ENCODE data around the gene HDAC4. TPM values are rescaled to one million over a fixed set of nuclear protein-coding genes. Genes with fewer than 3 reads are reported as not detected.

Gene HDAC4
- total and polyA plus RNA-seq, 2 of the 4 experiments (the other 2 are of a cell fraction): 4.1 to 7.2 TPM

- no peak overlapping the region for H2BK20ac ChIP-seq (ENCODE audit: low read depth, low read length)
- no peak overlapping the region for H3K4me3 ChIP-seq (ENCODE audit: insufficient read depth, low read depth, low read length)
- H2BK15ac ChIP-seq (ENCODE audit: low read depth, low read length): no peak overlapping the region
- H2AK5ac ChIP-seq (ENCODE audit: low read depth, low read length): no peak overlapping the region
- no peaks in the 10 kb centered on the region for H3K9me3 ChIP-seq (ENCODE audit: control insufficient read depth, insufficient read depth, low read length)
- no peak overlapping the region for H3K9ac ChIP-seq (ENCODE audit: low read depth, low read length)
- H2BK120ac ChIP-seq (ENCODE audit: low read depth, low read length): no peak overlapping the region
- peaks cover 20% of the 10 kb centered on the region for H4K20me1 ChIP-seq (ENCODE audit: insufficient read depth, low read length)
- 94 to 100% methylated on average over 1 to 3 of the region's 9 CpGs for WGBS, 2 experiments (ENCODE audit: extremely low coverage in 2 of 2, insufficient read length in 1 of 2)
- no peak overlapping the region for H3K18ac ChIP-seq (ENCODE audit: low read depth, low read length)
- peaks cover 31% of the 10 kb centered on the region for H3K4me1 ChIP-seq (ENCODE audit: control insufficient read depth, insufficient read depth, low read length)
- H4K8ac ChIP-seq (ENCODE audit: low read depth in 2 of 2, low read length in 2 of 2): no peak overlapping the region
- H2AFZ ChIP-seq (replicated peaks; ENCODE audit: low read length, poor library complexity): no peak overlapping the region
- peaks cover 26 to 56% of the 10 kb centered on the region in 2 experiments for H3K79me1 ChIP-seq (ENCODE audit: low read depth in 1 of 2, low read length in 2 of 2)
- in situ Hi-C loops (cut with MboI; ENCODE audit: low sequenced_read_pairs) (no loop called here), intact Hi-C loops (cut with micrococcal nuclease) (loop anchor here (10.0 kb wide), 1 partner anchor 174 kb away; no protein-coding TSS in a partner anchor), dilution Hi-C loops (cut with HindIII; ENCODE audit: low sequenced_read_pairs, unreplicated experiment) (no loop called here)
- H4K5ac ChIP-seq (ENCODE audit: low read depth, low read length): no peak overlapping the region
- H3K56ac ChIP-seq (ENCODE audit: extremely low read depth, insufficient read depth, low read length): no peak overlapping the region
- POLR2A ChIA-PET (ENCODE audit: unreplicated experiment): interaction anchor here (0.6 kb wide), 1 partner anchor 362 kb away, joined by 4 read pairs; no protein-coding TSS in a partner anchor
- no peak for TF ChIP-seq BHLHE40 (IDR thresholded peaks at IDR 0.05; ENCODE audit: low read depth, low read length)
- no peak for TF ChIP-seq ELK1 (IDR thresholded peaks at IDR 0.05; ENCODE audit: borderline replicate concordance, low read depth, low read length)
- TF ChIP-seq, protein P1, sequence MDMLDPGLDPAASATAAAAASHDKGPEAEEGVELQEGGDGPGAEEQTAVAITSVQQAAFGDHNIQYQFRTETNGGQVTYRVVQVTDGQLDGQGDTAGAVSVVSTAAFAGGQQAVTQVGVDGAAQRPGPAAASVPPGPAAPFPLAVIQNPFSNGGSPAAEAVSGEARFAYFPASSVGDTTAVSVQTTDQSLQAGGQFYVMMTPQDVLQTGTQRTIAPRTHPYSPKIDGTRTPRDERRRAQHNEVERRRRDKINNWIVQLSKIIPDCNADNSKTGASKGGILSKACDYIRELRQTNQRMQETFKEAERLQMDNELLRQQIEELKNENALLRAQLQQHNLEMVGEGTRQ (IDR thresholded peaks at IDR 0.05; ENCODE audit: low read depth, low read length): no peak
- TF ChIP-seq CHD1 (IDR thresholded peaks at IDR 0.05; ENCODE audit: low read depth, low read length): no peak
- TF ChIP-seq CTCF (conservative IDR thresholded peaks at IDR 0.05; ENCODE audit: low read depth, low read length): no peak
- no peak overlapping the region for H2BK5ac ChIP-seq (ENCODE audit: low read depth, low read length, poor library complexity, severe bottlenecking)
- no peaks in the 10 kb centered on the region for H3K27me3 ChIP-seq (ENCODE audit: control insufficient read depth, insufficient read depth, low read length)
- H3K4me2 ChIP-seq (ENCODE audit: low read depth, low read length): no peak overlapping the region
- H3K27ac ChIP-seq (ENCODE audit: insufficient read depth, low read length): no peak overlapping the region
- CTCF ChIA-PET: no interaction called here
- DNase-seq: no peak
- ATAC-seq (ENCODE audit: low read depth): no peak
- peaks cover 11% of the 10 kb centered on the region for H3K9me1 ChIP-seq (ENCODE audit: insufficient read depth, low read length)
- H3K14ac ChIP-seq (replicated peaks; ENCODE audit: low read depth, low read length): no peak overlapping the region
- BruUV-seq (replicated peaks): no TSS peak
- H3K23ac ChIP-seq (ENCODE audit: low read depth, low read length): no peak overlapping the region
- no peak overlapping the region for H4K91ac ChIP-seq (ENCODE audit: insufficient read depth, low read depth, low read length)
- H3K4ac ChIP-seq (ENCODE audit: low read depth, low read length): no peak overlapping the region
- no peak overlapping the region for H2AK9ac ChIP-seq (replicated peaks; ENCODE audit: low read depth, low read length, poor library complexity)
- H3K36me3 ChIP-seq (ENCODE audit: control insufficient read depth, insufficient read depth, low read length): no peaks in the 10 kb centered on the region
Observed at GRCh38 chr2:239220341-239220740, 180.5 kb downstream of the HDAC4 start.

Measured in IMR-90 (cell line).